ENCODE measurements around the gene PRKCG.
"Not testable (repeated sequence)": the region's sequence is repeated elsewhere in the genome, so short reads cannot be mapped to it uniquely, and the experiment has no call there.

PRKCG gene

GRCh38 chr19:53945441-53945840 is 63.4 kb downstream of the PRKCG start:
- Histone ChIP-seq H3K36me3 (ENCODE audit: low read length) (no peaks in the 10 kb centered on the region), H3F3A (ENCODE audit: insufficient read depth) (no peaks in the 10 kb centered on the region), H4K20me1 (ENCODE audit: low read depth, low read length) (no peaks in the 10 kb centered on the region), H3K9me2 (replicated peaks; ENCODE audit: insufficient read depth, low read length) (no peaks in the 10 kb centered on the region), H3K79me2 (ENCODE audit: insufficient read depth, low read length) (no peaks in the 10 kb centered on the region), H2AFZ (ENCODE audit: low read depth, low read length, severe bottlenecking) (no peak overlapping the region), H3K27ac (ENCODE audit: low read depth, low read length) (no peak overlapping the region), H3K9ac (ENCODE audit: low read length) (no peak overlapping the region), H3K4me2 (ENCODE audit: low read depth, low read length, poor library complexity, severe bottlenecking) (no peak overlapping the region), H3K27me3 (ENCODE audit: low read length) (no peaks in the 10 kb centered on the region), H3K4me3 (ENCODE audit: insufficient read depth, low read length, poor library complexity, severe bottlenecking) (no peak overlapping the region), H3K9me3 (ENCODE audit: insufficient read depth, low read length) (no peaks in the 10 kb centered on the region)
- TF ChIP-seq CTCF (IDR thresholded peaks at IDR 0.05; ENCODE audit: insufficient read depth, low read length, poor library complexity, severe bottlenecking) = no peak
- no peak for TF ChIP-seq EZH2phosphoT487 (conservative IDR thresholded peaks at IDR 0.05; ENCODE audit: low read length)

- Histone ChIP-seq H3K9me3 (ENCODE audit: insufficient read depth, low read length) (no peaks in the 10 kb centered on the region), H3K79me2 (ENCODE audit: insufficient read depth, low read length) (no peaks in the 10 kb centered on the region), H3K36me3 (ENCODE audit: low read length) (no peaks in the 10 kb centered on the region), H2AFZ (ENCODE audit: low read depth, low read length, severe bottlenecking) (no peak overlapping the region), H3K4me2 (ENCODE audit: low read depth, low read length, poor library complexity, severe bottlenecking) (no peak overlapping the region), H3K27ac (ENCODE audit: low read depth, low read length) (no peak overlapping the region), H3K9me2 (replicated peaks; ENCODE audit: insufficient read depth, low read length) (no peaks in the 10 kb centered on the region), H4K20me1 (ENCODE audit: low read depth, low read length) (no peaks in the 10 kb centered on the region), H3F3A (ENCODE audit: insufficient read depth) (no peaks in the 10 kb centered on the region), H3K4me3 (ENCODE audit: insufficient read depth, low read length, poor library complexity, severe bottlenecking) (no peak overlapping the region), H3K9ac (ENCODE audit: low read length) (no peak overlapping the region), H3K27me3 (ENCODE audit: low read length) (no peaks in the 10 kb centered on the region)
- TF ChIP-seq CTCF (IDR thresholded peaks at IDR 0.05; ENCODE audit: insufficient read depth, low read length, poor library complexity, severe bottlenecking) (no peak), EZH2phosphoT487 (conservative IDR thresholded peaks at IDR 0.05; ENCODE audit: low read length) (no peak)
Measured at GRCh38 chr19:53945998-53946397, 64.0 kb downstream of the PRKCG start.

- no peak overlapping the region for H3K4me3 ChIP-seq (ENCODE audit: insufficient read depth, low read length, poor library complexity, severe bottlenecking)
- H2AFZ ChIP-seq (ENCODE audit: low read depth, low read length, severe bottlenecking) = no peak overlapping the region
- H3F3A ChIP-seq (ENCODE audit: insufficient read depth) = no peaks in the 10 kb centered on the region
- no peak overlapping the region for H3K4me2 ChIP-seq (ENCODE audit: low read depth, low read length, poor library complexity, severe bottlenecking)
- H3K27ac ChIP-seq (ENCODE audit: low read depth, low read length) = no peak overlapping the region
- TF ChIP-seq EZH2phosphoT487 (conservative IDR thresholded peaks at IDR 0.05; ENCODE audit: low read length) (no peak), CTCF (IDR thresholded peaks at IDR 0.05; ENCODE audit: insufficient read depth, low read length, poor library complexity, severe bottlenecking) (no peak)
- no peak overlapping the region for H3K9ac ChIP-seq (ENCODE audit: low read length)
- no peaks in the 10 kb centered on the region for H3K27me3 ChIP-seq (ENCODE audit: low read length)
- H3K36me3 ChIP-seq (ENCODE audit: low read length) = no peaks in the 10 kb centered on the region
- H3K9me2 ChIP-seq (replicated peaks; ENCODE audit: insufficient read depth, low read length) = no peaks in the 10 kb centered on the region
- H3K79me2 ChIP-seq (ENCODE audit: insufficient read depth, low read length) = no peaks in the 10 kb centered on the region
- H3K9me3 ChIP-seq (ENCODE audit: insufficient read depth, low read length) = no peaks in the 10 kb centered on the region
- H4K20me1 ChIP-seq (ENCODE audit: low read depth, low read length) = no peaks in the 10 kb centered on the region
Measured at GRCh38 chr19:53947624-53948023, 65.6 kb downstream of the PRKCG start.

DNA sequence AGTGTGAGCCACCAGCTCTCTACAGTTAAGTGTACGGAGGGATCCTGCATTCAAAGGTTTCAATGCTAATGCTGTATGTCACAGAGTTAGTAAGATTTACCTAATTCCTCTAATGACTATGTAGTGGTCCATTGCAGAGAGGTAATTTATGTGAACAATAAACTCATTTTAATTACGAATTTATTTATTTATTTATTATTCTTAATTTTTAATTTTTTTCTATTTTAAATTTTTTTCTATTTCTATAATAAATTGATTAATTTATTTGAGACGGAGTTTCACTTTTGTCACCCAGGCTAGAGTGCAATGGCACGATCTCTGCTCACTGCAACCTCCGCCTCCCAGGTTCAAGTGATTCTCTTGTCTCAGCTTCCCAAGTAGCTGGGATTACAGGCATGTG is 66.6 kb downstream of the PRKCG start:
- not testable (repeated sequence) for H3K4me2 ChIP-seq (ENCODE audit: low read depth, low read length, poor library complexity, severe bottlenecking); H3K9ac ChIP-seq (ENCODE audit: low read length); H3K9me2 ChIP-seq (replicated peaks; ENCODE audit: insufficient read depth, low read length); H3F3A ChIP-seq (ENCODE audit: insufficient read depth); H3K27ac ChIP-seq (ENCODE audit: low read depth, low read length); H3K79me2 ChIP-seq (ENCODE audit: insufficient read depth, low read length); H3K36me3 ChIP-seq (ENCODE audit: low read length); H3K27me3 ChIP-seq (ENCODE audit: low read length); H2AFZ ChIP-seq (ENCODE audit: low read depth, low read length, severe bottlenecking); H3K9me3 ChIP-seq (ENCODE audit: insufficient read depth, low read length); H3K4me3 ChIP-seq (ENCODE audit: insufficient read depth, low read length, poor library complexity, severe bottlenecking); H4K20me1 ChIP-seq (ENCODE audit: low read depth, low read length)
